Neural cell (in vitro differentiated cells): ENCODE data around the gene ANGEL1. TPM values are rescaled to one million over a fixed set of nuclear protein-coding genes. Genes with fewer than 3 reads are reported as not detected.

Experiments
- H2AFZ ChIP-seq: fragments of 200-600, 300-800 bp; sonication (generic), shearing (Covaris generic); 2 replicates; pipeline ENCODE4 v1.6.0; 2014; ENCODE audit warnings: low read depth, mild to moderate bottlenecking, antibody characterized with exemption, low read length, moderate library complexity
- H3F3A ChIP-seq: fragments of 200-600 bp; shearing (Covaris generic); 2 replicates; pipeline ENCODE4 v1.6.1; 2016; ENCODE audit warnings: mild to moderate bottlenecking, moderate library complexity, mixed read lengths, antibody characterized with exemption, low read length; ENCODE audit not compliant: insufficient read depth, poor library complexity, severe bottlenecking
- H3K27ac ChIP-seq: fragments of 200-600, 300-800 bp; sonication (generic), shearing (Covaris generic); 2 replicates; pipeline ENCODE4 v1.5.1; 2014; ENCODE audit warnings: mild to moderate bottlenecking, low read length, moderate library complexity
- H3K27me3 ChIP-seq: fragments of 300-800, 200-600 bp; sonication (generic), shearing (Covaris generic); 2 replicates; pipeline ENCODE4 v1.6.0; 2014; ENCODE audit warnings: mild to moderate bottlenecking, low read depth, low read length, moderate library complexity; ENCODE audit not compliant: insufficient read depth
- H3K36me3 ChIP-seq: fragments of 300-800, 200-600 bp; sonication (generic), shearing (Covaris generic); 2 replicates; pipeline ENCODE4 v1.5.1; 2014; ENCODE audit warnings: mild to moderate bottlenecking, antibody characterized with exemption, low read length, moderate library complexity; ENCODE audit not compliant: insufficient read depth
- H3K4me2 ChIP-seq: fragments of 300-800, 200-600 bp; sonication (generic), shearing (Covaris generic); 2 replicates; pipeline ENCODE4 v1.6.0; 2014; ENCODE audit warnings: mild to moderate bottlenecking, low read length
- H3K4me3 ChIP-seq: fragments of 300-800, 200-600 bp; sonication (generic), shearing (Covaris generic); 2 replicates; pipeline ENCODE4 v1.5.1; 2014; ENCODE audit warnings: mild to moderate bottlenecking, low read length, moderate library complexity
- H3K79me2 ChIP-seq: fragments of 200-600 bp; shearing (Covaris generic); replicated peaks from 2 replicates; pipeline ENCODE4 v1.6.0; 2014; ENCODE audit warnings: mild to moderate bottlenecking, low read length, moderate library complexity; ENCODE audit not compliant: insufficient read depth
- H3K9ac ChIP-seq: fragments of 300-800, 200-600 bp; sonication (generic), shearing (Covaris generic); 2 replicates; pipeline ENCODE4 v1.6.1; 2016; ENCODE audit warnings: mild to moderate bottlenecking, low read length, mixed read lengths
- H3K9me2 ChIP-seq: fragments of 200-600 bp; shearing (Covaris generic); 2 replicates; pipeline ENCODE4 v1.6.1; 2016; ENCODE audit warnings: mild to moderate bottlenecking, low read length, mixed read lengths; ENCODE audit not compliant: insufficient read depth
- H3K9me3 ChIP-seq: fragments of 200-600, 300-800 bp; sonication (generic), shearing (Covaris generic); 2 replicates; pipeline ENCODE4 v1.6.1; 2016; ENCODE audit warnings: mild to moderate bottlenecking, mixed run types, low read length, moderate library complexity, mixed read lengths
- H4K20me1 ChIP-seq: fragments of 200-600 bp; shearing (Covaris generic); 2 replicates; pipeline ENCODE4 v1.6.1; 2016; ENCODE audit warnings: mild to moderate bottlenecking, mixed run types; ENCODE audit not compliant: insufficient read depth
- CTCF ChIP-seq: fragments of 450-650 bp; IDR thresholded peaks from 2 replicates; pipeline ENCODE4 v1.5.1; 2014; ENCODE audit warnings: antibody characterized with exemption, mild to moderate bottlenecking, moderate library complexity; ENCODE audit not compliant: poor library complexity, severe bottlenecking
- EP300 ChIP-seq: fragments of 450-650 bp; conservative IDR thresholded peaks from 2 replicates; pipeline ENCODE4 v1.6.1; 2014; ENCODE audit warnings: antibody characterized with exemption, mild to moderate bottlenecking, moderate library complexity; ENCODE audit not compliant: poor library complexity, severe bottlenecking
- EZH2 ChIP-seq: fragments of 200-600, 300-800 bp; shearing (Covaris generic), sonication (generic); IDR thresholded peaks from 2 replicates; pipeline ENCODE4 v1.6.1; 2014; ENCODE audit warnings: antibody characterized with exemption, low read length, borderline replicate concordance, mild to moderate bottlenecking; ENCODE audit not compliant: insufficient read depth, poor library complexity, severe bottlenecking
- MXI1 ChIP-seq: fragments of 450-650 bp; conservative IDR thresholded peaks from 2 replicates; pipeline ENCODE4 v1.6.1; 2014; ENCODE audit warnings: antibody characterized with exemption, mild to moderate bottlenecking; ENCODE audit not compliant: poor library complexity, severe bottlenecking
- POLR2AphosphoS5 ChIP-seq: IDR thresholded peaks from 2 replicates; pipeline ENCODE4 v1.6.1; 2012
- RAD21 ChIP-seq: fragments of 450-650 bp; conservative IDR thresholded peaks from 2 replicates; pipeline ENCODE4 v1.6.1; 2014; ENCODE audit warnings: antibody characterized with exemption, mild to moderate bottlenecking, moderate library complexity
- REST ChIP-seq: IDR thresholded peaks from 2 replicates; pipeline ENCODE4 v1.6.1; 2012; ENCODE audit warnings: borderline replicate concordance
- SMC3 ChIP-seq: fragments of 450-650 bp; conservative IDR thresholded peaks from 2 replicates; pipeline ENCODE4 v1.6.1; 2014; ENCODE audit warnings: antibody characterized with exemption, mild to moderate bottlenecking, moderate library complexity; ENCODE audit not compliant: poor library complexity
- TAF1 ChIP-seq: IDR thresholded peaks from 2 replicates; pipeline ENCODE4 v1.6.1; 2012; ENCODE audit warnings: low read depth
- polyA plus RNA-seq: library from polyadenylated mRNA; depleted of rRNA; stranded (reverse); fragments of >200 nt; gene quantifications from 2 replicates; pipeline ENCODE4 v1.2.3, GENCODE V29; 2014

Gene ANGEL1
- polyA plus RNA-seq, 1 donor from 2014 or later = 18.4 TPM

GRCh38 chr14:76855066-76855465 lies 42.4 kb upstream of the ANGEL1 start:
- Histone ChIP-seq H3F3A (no peaks in the 10 kb centered on the region), H3K27me3 (no peaks in the 10 kb centered on the region), H3K4me2 (no peak overlapping the region), H3K9me3 (no peaks in the 10 kb centered on the region), H3K9ac (no peak overlapping the region), H3K79me2 (no peaks in the 10 kb centered on the region), H4K20me1 (no peaks in the 10 kb centered on the region), H3K4me3 (no peak overlapping the region), H3K9me2 (no peaks in the 10 kb centered on the region), H3K36me3 (no peaks in the 10 kb centered on the region), H2AFZ (no peak overlapping the region), H3K27ac (no peak overlapping the region)
- TF ChIP-seq POLR2AphosphoS5 (no peak), EZH2 (no peak)

DNA sequence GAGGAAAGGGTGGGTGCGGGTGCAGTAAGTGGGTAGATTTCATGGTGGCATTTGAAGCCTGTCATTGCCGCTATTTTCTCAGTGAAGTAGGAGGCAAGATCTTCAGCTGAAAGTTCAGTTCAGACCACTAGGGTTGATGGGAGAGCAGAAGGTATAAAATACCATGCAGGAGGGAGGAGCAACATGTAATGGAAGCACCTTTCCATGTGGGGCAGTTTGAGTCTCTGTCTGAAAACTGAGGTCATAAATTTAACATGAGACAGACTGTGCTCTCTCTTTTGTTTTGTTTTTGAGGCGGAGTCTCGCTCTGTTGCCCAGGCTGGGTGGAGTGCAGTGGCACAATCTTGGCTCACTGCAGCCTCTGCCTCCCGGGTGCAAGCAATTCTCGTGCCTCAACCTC lies 36.2 kb upstream of the ANGEL1 start:
- Histone ChIP-seq H3F3A (no peaks in the 10 kb centered on the region), H3K9me2 (no peaks in the 10 kb centered on the region), H4K20me1 (no peaks in the 10 kb centered on the region), H3K79me2 (no peaks in the 10 kb centered on the region), H3K9ac (no peak overlapping the region), H3K9me3 (no peaks in the 10 kb centered on the region), H3K27me3 (no peaks in the 10 kb centered on the region), H3K4me3 (no peak overlapping the region), H2AFZ (no peak overlapping the region), H3K36me3 (no peaks in the 10 kb centered on the region), H3K4me2 (no peak overlapping the region), H3K27ac (no peak overlapping the region)
- TF ChIP-seq MXI1 (no peak), TAF1 (no peak)

- Histone ChIP-seq H3K4me3 (no peak overlapping the region), H3K9ac (no peak overlapping the region), H3K27me3 (no peaks in the 10 kb centered on the region), H3K27ac (no peak overlapping the region), H4K20me1 (no peaks in the 10 kb centered on the region), H3K4me2 (no peak overlapping the region), H3K9me3 (no peaks in the 10 kb centered on the region), H3K79me2 (no peaks in the 10 kb centered on the region), H3F3A (no peaks in the 10 kb centered on the region), H3K36me3 (no peaks in the 10 kb centered on the region), H2AFZ (no peak overlapping the region), H3K9me2 (no peaks in the 10 kb centered on the region)
- TF ChIP-seq EZH2 = no peak
- TF ChIP-seq CTCF = no peak
- TF ChIP-seq EP300 = no peak
- TF ChIP-seq POLR2AphosphoS5 = no peak
- no peak for TF ChIP-seq RAD21
Observed at GRCh38 chr14:76846331-76847047, 33.8 kb upstream of the ANGEL1 start.

GRCh38 chr14:76844223-76844622 lies 31.5 kb upstream of the ANGEL1 start:
- Histone ChIP-seq H3F3A (no peaks in the 10 kb centered on the region), H3K4me2 (no peak overlapping the region), H3K27me3 (no peaks in the 10 kb centered on the region), H3K79me2 (no peaks in the 10 kb centered on the region), H3K27ac (no peak overlapping the region), H2AFZ (no peak overlapping the region), H3K4me3 (no peak overlapping the region), H3K36me3 (no peaks in the 10 kb centered on the region), H3K9ac (no peak overlapping the region), H4K20me1 (no peaks in the 10 kb centered on the region), H3K9me3 (no peaks in the 10 kb centered on the region), H3K9me2 (no peaks in the 10 kb centered on the region)
- TF ChIP-seq POLR2AphosphoS5 = no peak
- no peak for TF ChIP-seq RAD21
- no peak for TF ChIP-seq REST
- TF ChIP-seq EP300 = no peak
- no peak for TF ChIP-seq TAF1
- no peak for TF ChIP-seq EZH2
- TF ChIP-seq SMC3 = no peak
- TF ChIP-seq CTCF = no peak
- TF ChIP-seq MXI1 = no peak
